A673 (cell line): Measurements from ENCODE around the gene SGSM1.

Source experiments
- CTCF ChIP-seq: fragments of 300-800, 200-600 bp; sonication (generic); conservative IDR thresholded peaks from 2 replicates; pipeline ENCODE4 v1.5.1; 2017; ENCODE audit warnings: low read depth, mild to moderate bottlenecking, antibody characterized with exemption, low read length, moderate library complexity, mixed read lengths
- EZH2 ChIP-seq: fragments of 200-600 bp; sonication (generic); IDR thresholded peaks from 2 replicates; pipeline ENCODE4 v1.6.1; 2017; ENCODE audit warnings: borderline replicate concordance, low read depth, mild to moderate bottlenecking, mixed read lengths, antibody characterized with exemption, low read length; ENCODE audit not compliant: poor library complexity, severe bottlenecking

GRCh38 chr22:24952837-24953383 is 146.9 kb downstream of the SGSM1 start:
- TF ChIP-seq CTCF (no peak), EZH2 (no peak)
